Measurements from ENCODE around the gene WDR81.
"Not testable (repeated sequence)": the region's sequence is repeated elsewhere in the genome, so short reads cannot be mapped to it uniquely, and the experiment has no call there.

Gene WDR81

GRCh38 chr17:1773000-1773695, 48.6 kb downstream of the WDR81 start:
- not testable (repeated sequence) for H3K9me3 ChIP-seq (ENCODE audit: control insufficient read depth, insufficient read depth, low read depth, low read length); H3K27me3 ChIP-seq (ENCODE audit: control insufficient read depth, insufficient read depth, low read length); H3K4me1 ChIP-seq (ENCODE audit: control insufficient read depth, insufficient read depth, low read length); H3K4me3 ChIP-seq (ENCODE audit: low read depth, low read length); H3K9ac ChIP-seq (ENCODE audit: low read length); H3K27ac ChIP-seq (ENCODE audit: low read depth, low read length)
- peaks cover 23% of the 10 kb centered on the region for H3K36me3 ChIP-seq (ENCODE audit: control insufficient read depth, insufficient read depth, low read length)

DNA sequence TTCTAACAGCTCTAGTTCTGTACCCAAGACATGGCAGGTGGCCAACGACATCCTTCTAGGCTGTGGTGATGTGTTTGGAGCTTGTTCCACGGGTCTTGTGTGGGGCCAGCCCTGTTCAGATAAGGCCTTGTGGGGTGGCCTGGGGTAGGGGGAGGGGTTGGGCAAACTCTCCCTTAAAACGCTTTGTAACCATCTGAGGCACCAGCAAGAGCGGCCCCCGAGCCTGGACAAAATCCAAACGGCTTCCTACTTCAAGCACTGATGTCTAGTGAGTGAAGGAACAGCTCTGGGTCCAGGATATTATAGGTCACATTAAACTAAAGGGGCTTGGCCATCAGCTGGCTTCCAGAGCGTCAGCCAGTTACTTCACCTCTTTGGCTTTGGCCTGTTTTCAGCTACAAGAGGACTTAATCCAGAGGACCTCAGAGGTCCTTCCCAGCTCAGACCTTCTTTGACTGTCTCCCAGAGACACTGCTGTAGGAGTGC, 49.2 kb downstream of the WDR81 start:
- no peak overlapping the region for H3K9ac ChIP-seq (ENCODE audit: low read length)

GRCh38 chr17:1774390-1775176, 50.1 kb downstream of the WDR81 start:
- Histone ChIP-seq H3K9ac (ENCODE audit: low read length) (no peak overlapping the region), H3K4me3 (ENCODE audit: low read depth, low read length) (no peak overlapping the region), H3K27ac (ENCODE audit: low read depth, low read length) (no peak overlapping the region), H3K4me1 (ENCODE audit: control insufficient read depth, insufficient read depth, low read length) (peaks cover 5% of the 10 kb centered on the region), H3K9me3 (ENCODE audit: control insufficient read depth, insufficient read depth, low read depth, low read length) (no peaks in the 10 kb centered on the region), H3K36me3 (ENCODE audit: control insufficient read depth, insufficient read depth, low read length) (peaks cover 34% of the 10 kb centered on the region), H3K27me3 (ENCODE audit: control insufficient read depth, insufficient read depth, low read length) (no peaks in the 10 kb centered on the region)

More for the DNA sequence above, 49.2 kb downstream of the WDR81 start:
- Histone ChIP-seq H3K9me3 (ENCODE audit: control insufficient read depth, insufficient read depth, low read depth, low read length) (no peaks in the 10 kb centered on the region), H3K27ac (ENCODE audit: low read depth, low read length) (no peak overlapping the region), H3K4me3 (ENCODE audit: low read depth, low read length) (no peak overlapping the region), H3K27me3 (ENCODE audit: control insufficient read depth, insufficient read depth, low read length) (no peaks in the 10 kb centered on the region), H3K36me3 (ENCODE audit: control insufficient read depth, insufficient read depth, low read length) (peaks cover 29% of the 10 kb centered on the region), H3K4me1 (ENCODE audit: control insufficient read depth, insufficient read depth, low read length) (peaks cover 9% of the 10 kb centered on the region)

GRCh38 chr17:1776328-1776727, 51.8 kb downstream of the WDR81 start:
- no peak overlapping the region for H3K27ac ChIP-seq (ENCODE audit: low read depth, low read length)
- no peak overlapping the region for H3K9ac ChIP-seq (ENCODE audit: low read length)
- H3K9me3 ChIP-seq (ENCODE audit: control insufficient read depth, insufficient read depth, low read depth, low read length): no peaks in the 10 kb centered on the region
- peaks cover 44% of the 10 kb centered on the region for H3K36me3 ChIP-seq (ENCODE audit: control insufficient read depth, insufficient read depth, low read length)
- no peaks in the 10 kb centered on the region for H3K27me3 ChIP-seq (ENCODE audit: control insufficient read depth, insufficient read depth, low read length)
- H3K4me1 ChIP-seq (ENCODE audit: control insufficient read depth, insufficient read depth, low read length): no peaks in the 10 kb centered on the region
- H3K4me3 ChIP-seq (ENCODE audit: low read depth, low read length): no peak overlapping the region

- peaks cover 49% of the 10 kb centered on the region for H3K36me3 ChIP-seq (ENCODE audit: control insufficient read depth, insufficient read depth, low read length)
- no peaks in the 10 kb centered on the region for H3K4me1 ChIP-seq (ENCODE audit: control insufficient read depth, insufficient read depth, low read length)
- H3K4me3 ChIP-seq (ENCODE audit: low read depth, low read length): no peak overlapping the region
- no peak overlapping the region for H3K27ac ChIP-seq (ENCODE audit: low read depth, low read length)
- no peaks in the 10 kb centered on the region for H3K27me3 ChIP-seq (ENCODE audit: control insufficient read depth, insufficient read depth, low read length)
- H3K9me3 ChIP-seq (ENCODE audit: control insufficient read depth, insufficient read depth, low read depth, low read length): no peaks in the 10 kb centered on the region
- H3K9ac ChIP-seq (ENCODE audit: low read length): no peak overlapping the region
Observed at GRCh38 chr17:1776857-1777256, 52.4 kb downstream of the WDR81 start.

DNA sequence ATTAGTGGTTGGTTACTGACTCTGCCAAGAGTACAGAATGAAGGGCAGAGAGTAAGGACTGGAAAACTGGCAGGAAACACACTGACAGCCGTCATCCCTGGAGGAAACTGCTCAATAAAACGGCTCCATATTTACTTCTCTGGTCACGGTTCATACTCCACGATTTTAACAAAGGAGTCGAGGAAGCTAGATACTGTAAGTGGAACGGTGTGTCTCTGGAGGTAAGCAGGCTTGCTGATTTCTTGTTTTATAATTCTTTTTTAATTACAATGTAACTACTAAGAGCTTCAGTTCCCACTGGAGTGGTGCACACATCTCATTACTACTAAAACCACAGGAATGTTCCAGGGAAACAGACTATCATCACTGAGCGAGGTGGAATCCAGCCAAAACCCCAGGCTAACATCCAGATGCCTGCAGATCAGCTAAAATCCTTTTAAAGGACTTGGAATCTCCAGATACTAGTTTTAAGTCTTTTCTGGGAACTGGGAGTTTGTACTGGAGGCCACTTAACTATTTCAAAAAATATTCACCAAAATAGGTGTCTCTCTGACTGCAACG, 55.1 kb downstream of the WDR81 start:
- Histone ChIP-seq H3K9me3 (ENCODE audit: control insufficient read depth, insufficient read depth, low read depth, low read length) (no peaks in the 10 kb centered on the region), H3K4me3 (ENCODE audit: low read depth, low read length) (no peak overlapping the region), H3K27ac (ENCODE audit: low read depth, low read length) (no peak overlapping the region), H3K9ac (ENCODE audit: low read length) (no peak overlapping the region), H3K4me1 (ENCODE audit: control insufficient read depth, insufficient read depth, low read length) (no peaks in the 10 kb centered on the region), H3K36me3 (ENCODE audit: control insufficient read depth, insufficient read depth, low read length) (peaks cover 74% of the 10 kb centered on the region), H3K27me3 (ENCODE audit: control insufficient read depth, insufficient read depth, low read length) (no peaks in the 10 kb centered on the region)

- Histone ChIP-seq H3K27me3 (ENCODE audit: control insufficient read depth, insufficient read depth, low read length) (no peaks in the 10 kb centered on the region), H3K36me3 (ENCODE audit: control insufficient read depth, insufficient read depth, low read length) (peaks cover 77% of the 10 kb centered on the region), H3K4me1 (ENCODE audit: control insufficient read depth, insufficient read depth, low read length) (no peaks in the 10 kb centered on the region), H3K4me3 (ENCODE audit: low read depth, low read length) (no peak overlapping the region), H3K27ac (ENCODE audit: low read depth, low read length) (no peak overlapping the region), H3K9ac (ENCODE audit: low read length) (no peak overlapping the region), H3K9me3 (ENCODE audit: control insufficient read depth, insufficient read depth, low read depth, low read length) (no peaks in the 10 kb centered on the region)
Observed at GRCh38 chr17:1782171-1782567, 57.7 kb downstream of the WDR81 start.

- no peak overlapping the region for H3K9ac ChIP-seq (ENCODE audit: low read length)
- H3K4me3 ChIP-seq (ENCODE audit: low read depth, low read length): no peak overlapping the region
- peaks cover 74% of the 10 kb centered on the region for H3K36me3 ChIP-seq (ENCODE audit: control insufficient read depth, insufficient read depth, low read length)
- H3K27ac ChIP-seq (ENCODE audit: low read depth, low read length): no peak overlapping the region
- H3K4me1 ChIP-seq (ENCODE audit: control insufficient read depth, insufficient read depth, low read length): no peaks in the 10 kb centered on the region
- no peaks in the 10 kb centered on the region for H3K27me3 ChIP-seq (ENCODE audit: control insufficient read depth, insufficient read depth, low read length)
- H3K9me3 ChIP-seq (ENCODE audit: control insufficient read depth, insufficient read depth, low read depth, low read length): no peaks in the 10 kb centered on the region
Observed at GRCh38 chr17:1783271-1783670, 58.8 kb downstream of the WDR81 start.

GRCh38 chr17:1783834-1784611, 59.5 kb downstream of the WDR81 start:
- H3K27ac ChIP-seq (ENCODE audit: low read depth, low read length): no peak overlapping the region
- no peak overlapping the region for H3K9ac ChIP-seq (ENCODE audit: low read length)
- H3K4me1 ChIP-seq (ENCODE audit: control insufficient read depth, insufficient read depth, low read length): no peaks in the 10 kb centered on the region
- no peak overlapping the region for H3K4me3 ChIP-seq (ENCODE audit: low read depth, low read length)
- H3K36me3 ChIP-seq (ENCODE audit: control insufficient read depth, insufficient read depth, low read length): peaks cover 68% of the 10 kb centered on the region
- H3K9me3 ChIP-seq (ENCODE audit: control insufficient read depth, insufficient read depth, low read depth, low read length): no peaks in the 10 kb centered on the region
- no peaks in the 10 kb centered on the region for H3K27me3 ChIP-seq (ENCODE audit: control insufficient read depth, insufficient read depth, low read length)

- H3K9me3 ChIP-seq (ENCODE audit: control insufficient read depth, insufficient read depth, low read depth, low read length): no peaks in the 10 kb centered on the region
- peaks cover 59% of the 10 kb centered on the region for H3K36me3 ChIP-seq (ENCODE audit: control insufficient read depth, insufficient read depth, low read length)
- no peak overlapping the region for H3K4me3 ChIP-seq (ENCODE audit: low read depth, low read length)
- H3K27me3 ChIP-seq (ENCODE audit: control insufficient read depth, insufficient read depth, low read length): no peaks in the 10 kb centered on the region
- no peak overlapping the region for H3K9ac ChIP-seq (ENCODE audit: low read length)
- H3K4me1 ChIP-seq (ENCODE audit: control insufficient read depth, insufficient read depth, low read length): no peaks in the 10 kb centered on the region
- no peak overlapping the region for H3K27ac ChIP-seq (ENCODE audit: low read depth, low read length)
Observed at GRCh38 chr17:1785930-1786329, 61.4 kb downstream of the WDR81 start.
